Stimulated activated naive CD8-positive, alpha-beta T cell treated with anti-CD3 and anti-CD28 coated beads, Interleukin-15, amount 100 ng/mL, for 72 hours (primary cell): Measurements from ENCODE around the gene ARSI.
"Not testable (repeated sequence)": the region's sequence is repeated elsewhere in the genome, so short reads cannot be mapped to it uniquely, and the experiment has no call there.

ENCODE experiments used
- ATAC-seq: fragments of 150-1000 bp; cut with Tn5 transposase; 2 replicates; pipeline ENCODE4 v1.10.0; 2021; ENCODE audit warnings: mild to moderate bottlenecking, moderate library complexity
- DNase-seq, 2 donors: peaks; one replicate each; pipeline ENCODE4 v3.0.0; 2021 to 2022
- H3K27ac Mint-ChIP-seq, 2 donors: one replicate each; pipeline ENCODE4 v1.8.0; 2022; ENCODE audit warnings: mild to moderate bottlenecking in 2 of 2, mixed read lengths in 2 of 2, moderate library complexity in 2 of 2
- H3K27me3 Mint-ChIP-seq: one replicate; pipeline ENCODE4 v1.8.0; 2022; ENCODE audit warnings: mixed read lengths
- H3K4me1 Mint-ChIP-seq: one replicate; pipeline ENCODE4 v1.8.0; 2022; ENCODE audit warnings: mild to moderate bottlenecking, mixed read lengths
- H3K4me3 Mint-ChIP-seq, 2 donors: one replicate each; pipeline ENCODE4 v1.8.0; 2022; ENCODE audit warnings: mild to moderate bottlenecking in 2 of 2, mixed read lengths in 2 of 2, moderate library complexity in 1 of 2
- H3K9me3 Mint-ChIP-seq, 2 donors: one replicate each; pipeline ENCODE4 v1.8.0; 2022; ENCODE audit warnings: mixed read lengths in 2 of 2

The ARSI gene

GRCh38 chr5:150256410-150257064, 46.2 kb downstream of the ARSI start:
- no peak overlapping the region for H3K4me3 Mint-ChIP-seq
- ATAC-seq (no peak), DNase-seq (no peak)
- peak overlapping the region in 1 of 2 donors; percentile 9 for H3K27ac Mint-ChIP-seq
- no peaks in the 10 kb centered on the region for H3K4me1 Mint-ChIP-seq
- H3K27me3 Mint-ChIP-seq, result no peaks in the 10 kb centered on the region
- no peaks in the 10 kb centered on the region for H3K9me3 Mint-ChIP-seq

- Mint-ChIP-seq H3K4me3 (no peak overlapping the region), H3K27ac (peak overlapping the region in 1 of 2 donors; percentile 9), H3K27me3 (no peaks in the 10 kb centered on the region), H3K4me1 (no peaks in the 10 kb centered on the region), H3K9me3 (no peaks in the 10 kb centered on the region)
- ATAC-seq, result no peak
- DNase-seq, result no peak
Measured at GRCh38 chr5:150255659-150256409, 46.9 kb downstream of the ARSI start.

- DNase-seq (no peak), ATAC-seq (no peak)
- Mint-ChIP-seq H3K27ac (no peak overlapping the region), H3K27me3 (no peaks in the 10 kb centered on the region), H3K4me3 (no peak overlapping the region), H3K4me1 (no peaks in the 10 kb centered on the region), H3K9me3 (no peaks in the 10 kb centered on the region)
Measured at GRCh38 chr5:150254774-150255173, 47.9 kb downstream of the ARSI start.

GRCh38 chr5:150254363-150254762, 48.3 kb downstream of the ARSI start:
- ATAC-seq (no peak), DNase-seq (no peak)
- H3K4me3 Mint-ChIP-seq, result no peak overlapping the region
- no peaks in the 10 kb centered on the region for H3K27me3 Mint-ChIP-seq
- H3K9me3 Mint-ChIP-seq, result no peaks in the 10 kb centered on the region
- no peak overlapping the region for H3K27ac Mint-ChIP-seq
- no peaks in the 10 kb centered on the region for H3K4me1 Mint-ChIP-seq

- H3K4me1 Mint-ChIP-seq, result no peaks in the 10 kb centered on the region
- no peak overlapping the region for H3K4me3 Mint-ChIP-seq
- H3K27me3 Mint-ChIP-seq, result no peaks in the 10 kb centered on the region
- DNase-seq (no peak), ATAC-seq (no peak)
- H3K27ac Mint-ChIP-seq, result no peak overlapping the region
- no peaks in the 10 kb centered on the region for H3K9me3 Mint-ChIP-seq
Measured at GRCh38 chr5:150253416-150254208, 49.1 kb downstream of the ARSI start.

- H3K4me1 Mint-ChIP-seq, result no peaks in the 10 kb centered on the region
- ATAC-seq (no peak), DNase-seq (no peak)
- H3K4me3 Mint-ChIP-seq, result no peak overlapping the region
- H3K27me3 Mint-ChIP-seq, result no peaks in the 10 kb centered on the region
- no peak overlapping the region for H3K27ac Mint-ChIP-seq
- no peaks in the 10 kb centered on the region for H3K9me3 Mint-ChIP-seq
Measured at GRCh38 chr5:150252489-150252888, 50.2 kb downstream of the ARSI start.

- H3K9me3 Mint-ChIP-seq, result no peaks in the 10 kb centered on the region
- no peaks in the 10 kb centered on the region for H3K4me1 Mint-ChIP-seq
- no peaks in the 10 kb centered on the region for H3K27me3 Mint-ChIP-seq
- DNase-seq (no peak), ATAC-seq (no peak)
- H3K4me3 Mint-ChIP-seq, result no peak overlapping the region
- H3K27ac Mint-ChIP-seq, result no peak overlapping the region
Measured at GRCh38 chr5:150251504-150251903, 51.2 kb downstream of the ARSI start.

GRCh38 chr5:150249744-150250143, 53.0 kb downstream of the ARSI start:
- Mint-ChIP-seq H3K9me3 (no peaks in the 10 kb centered on the region), H3K27ac (no peak overlapping the region), H3K4me1 (no peaks in the 10 kb centered on the region), H3K27me3 (no peaks in the 10 kb centered on the region), H3K4me3 (no peak overlapping the region)
- DNase-seq (no peak), ATAC-seq (no peak)

- Mint-ChIP-seq H3K27ac (no peak overlapping the region), H3K4me1 (no peaks in the 10 kb centered on the region), H3K4me3 (no peak overlapping the region), H3K27me3 (no peaks in the 10 kb centered on the region), H3K9me3 (no peaks in the 10 kb centered on the region)
- ATAC-seq, result no peak
- DNase-seq, result no peak
Measured at GRCh38 chr5:150248946-150249345, 53.8 kb downstream of the ARSI start.

- not testable (repeated sequence) for ATAC-seq, H3K27ac Mint-ChIP-seq, DNase-seq, H3K27me3 Mint-ChIP-seq, H3K9me3 Mint-ChIP-seq, H3K4me3 Mint-ChIP-seq, H3K4me1 Mint-ChIP-seq
Measured at GRCh38 chr5:150248493-150248892, 54.2 kb downstream of the ARSI start.

- DNase-seq, result no peak
- H3K27ac Mint-ChIP-seq, result peak overlapping the region in 1 of 2 donors; percentile 36
- H3K9me3 Mint-ChIP-seq, result no peaks in the 10 kb centered on the region
- H3K4me1 Mint-ChIP-seq, result no peaks in the 10 kb centered on the region
- no peak overlapping the region for H3K4me3 Mint-ChIP-seq
- no peak for ATAC-seq
- H3K27me3 Mint-ChIP-seq, result no peaks in the 10 kb centered on the region
Measured at GRCh38 chr5:150247726-150248125, 55.0 kb downstream of the ARSI start.

GRCh38 chr5:150246835-150247234, 55.9 kb downstream of the ARSI start:
- Mint-ChIP-seq H3K9me3 (no peaks in the 10 kb centered on the region), H3K4me3 (no peak overlapping the region), H3K27ac (no peak overlapping the region), H3K4me1 (no peaks in the 10 kb centered on the region), H3K27me3 (no peaks in the 10 kb centered on the region)
- ATAC-seq, result no peak
- no peak for DNase-seq

GRCh38 chr5:150246429-150246828, 56.3 kb downstream of the ARSI start:
- Mint-ChIP-seq H3K27ac (no peak overlapping the region), H3K4me3 (no peak overlapping the region), H3K27me3 (no peaks in the 10 kb centered on the region), H3K4me1 (no peaks in the 10 kb centered on the region), H3K9me3 (no peaks in the 10 kb centered on the region)
- ATAC-seq, result no peak
- DNase-seq, result no peak
